Thyroid gland (tissue), 4 donors: ENCODE results near the gene KCNH4.

Source experiments
- CTCF ChIP-seq, 6 experiments: fragments of 200-600 bp in 3 of 6; fragments of 450-650 bp in 3 of 6; sonication (generic) in 3 of 6; IDR thresholded peaks; one replicate each; pipeline ENCODE4 v1.5.1; 2016 to 2019; ENCODE audit warnings: antibody characterized with exemption in 6 of 6, mild to moderate bottlenecking in 2 of 6, inconsistent platforms in 1 of 6, moderate library complexity in 1 of 6
- POLR2A ChIP-seq, 2 donors: fragments of 450-650 bp; IDR thresholded peaks; one replicate each; pipeline ENCODE4 v1.6.1; 2017; ENCODE audit warnings: antibody characterized with exemption in 2 of 2, mild to moderate bottlenecking in 2 of 2, moderate library complexity in 1 of 2

- TF ChIP-seq CTCF (IDR thresholded peaks at IDR 0.05) (no peak), POLR2A (IDR thresholded peaks at IDR 0.05) (no peak)
Measured at GRCh38 chr17:42129109-42129837, 51.7 kb downstream of the KCNH4 start.
